GM04503 (cell line): ENCODE data around the gene PARD3.
"Not testable (repeated sequence)": the region's sequence is repeated elsewhere in the genome, so short reads cannot be mapped to it uniquely, and the experiment has no call there.

Experiments
- DNase-seq: peaks from one replicate; pipeline ENCODE4 v3.0.0-alpha.2; 2012; ENCODE audit warnings: low read depth

The PARD3 gene

GRCh38 chr10:34464000-34464399 is 351.1 kb downstream of the PARD3 start:
- no peak for DNase-seq

GRCh38 chr10:34462993-34463392 is 352.1 kb downstream of the PARD3 start:
- DNase-seq: no peak

- no peak for DNase-seq
These were observed 353.0 kb downstream of the PARD3 start for GRCh38 chr10:34462056-34462455.

GRCh38 chr10:34454590-34455261 is 360.4 kb downstream of the PARD3 start:
- DNase-seq: no peak

- no peak for DNase-seq
These were observed 365.3 kb downstream of the PARD3 start for GRCh38 chr10:34449836-34450235.

- no peak for DNase-seq
These were observed 369.0 kb downstream of the PARD3 start for GRCh38 chr10:34446049-34446448.

- DNase-seq: no peak
These were observed 370.6 kb downstream of the PARD3 start for GRCh38 chr10:34444223-34445183.

GRCh38 chr10:34439386-34439785 is 375.7 kb downstream of the PARD3 start:
- DNase-seq: not testable (repeated sequence)

GRCh38 chr10:34438741-34439140 is 376.4 kb downstream of the PARD3 start:
- no peak for DNase-seq

- DNase-seq: no peak
These were observed 377.2 kb downstream of the PARD3 start for GRCh38 chr10:34437906-34438305.

- peak; percentile 20 for DNase-seq
These were observed 380.9 kb downstream of the PARD3 start for GRCh38 chr10:34434119-34434594.

- no peak for DNase-seq
These were observed 381.6 kb downstream of the PARD3 start for GRCh38 chr10:34433241-34434076.

- DNase-seq: no peak
These were observed 382.5 kb downstream of the PARD3 start for GRCh38 chr10:34432589-34432988.

- DNase-seq: no peak
These were observed 384.4 kb downstream of the PARD3 start for GRCh38 chr10:34430685-34431084.

- DNase-seq: no peak
These were observed 386.6 kb downstream of the PARD3 start for GRCh38 chr10:34428501-34428900.

GRCh38 chr10:34427911-34428216 is 387.2 kb downstream of the PARD3 start:
- DNase-seq: no peak

GRCh38 chr10:34427158-34427910 is 387.8 kb downstream of the PARD3 start:
- not testable (repeated sequence) for DNase-seq

- DNase-seq: not testable (repeated sequence)
These were observed 388.4 kb downstream of the PARD3 start for GRCh38 chr10:34426538-34427157.

- no peak for DNase-seq
These were observed 389.1 kb downstream of the PARD3 start for GRCh38 chr10:34426041-34426440.

- DNase-seq: no peak
These were observed 391.1 kb downstream of the PARD3 start for GRCh38 chr10:34423673-34424625.
